B cell (primary cell): Measurements from ENCODE around the gene RAD51B. TPM values are rescaled to one million over a fixed set of nuclear protein-coding genes. Genes with fewer than 3 reads are reported as not detected.

Experiments used
- ATAC-seq: fragments of 200-7000 bp; cut with Tn5 transposase; one replicate; pipeline ENCODE4 v1.10.0; 2021; ENCODE audit warnings: low read depth, mild to moderate bottlenecking, moderate number of reproducible peaks, moderate library complexity
- CTCF ChIA-PET: fragments of 350-600 bp; sonication (Branson Sonifier 250); formaldehyde crosslinking; loops from one replicate; lab custom pipeline; 2021; ENCODE audit warnings: antibody characterized with exemption, inconsistent platforms; lab: Charles Lee
- POLR2A ChIA-PET: fragments of 350-600 bp; sonication (Branson Sonifier 250); formaldehyde crosslinking; loops from one replicate; lab custom pipeline; 2021; ENCODE audit warnings: antibody characterized with exemption; lab: Charles Lee
- DNase-seq: peaks from one replicate; pipeline ENCODE4 v3.0.0; 2013
- H2AFZ ChIP-seq: 2 replicates; pipeline ENCODE4 v1.6.1; 2012; ENCODE audit warnings: mild to moderate bottlenecking, low read depth, low read length; ENCODE audit not compliant: insufficient read depth, poor library complexity, severe bottlenecking
- H3K27ac ChIP-seq, 2 donors: 1 replicate in 1 of 2; 2 replicates in 1 of 2; pipeline ENCODE4 v1.5.1; 2012 to 2013; ENCODE audit warnings: low read length in 2 of 2, mild to moderate bottlenecking in 2 of 2, moderate library complexity in 1 of 2
- H3K27me3 ChIP-seq, 4 experiments: fragments of 200-600 bp in 1 of 4; sonication (generic) in 1 of 4; replicated peaks in 1 of 4; 1 replicate in 2 of 4; 2 replicates in 2 of 4; pipeline versions ENCODE4 v1.6.1 to v1.7.0; 2013 to 2016; ENCODE audit warnings: low read length in 3 of 4, mild to moderate bottlenecking in 2 of 4, mixed read lengths in 1 of 4, moderate library complexity in 1 of 4; ENCODE audit not compliant: insufficient read depth in 4 of 4, control insufficient read depth in 3 of 4; ENCODE audit errors: control extremely low read depth in 1 of 4
- H3K36me3 ChIP-seq, 2 experiments: replicated peaks in 1 of 2; 1 replicate in 1 of 2; 2 replicates in 1 of 2; pipeline versions ENCODE4 v1.6.1 to v1.7.1; 2013; ENCODE audit warnings: low read length in 1 of 2; ENCODE audit not compliant: insufficient read depth in 2 of 2, control insufficient read depth in 1 of 2; ENCODE audit errors: control extremely low read depth in 1 of 2, extremely low read depth in 1 of 2
- H3K4me1 ChIP-seq, 2 donors: fragments of 200-600 bp in 1 of 2; sonication (generic) in 1 of 2; 1 replicate in 1 of 2; 2 replicates in 1 of 2; pipeline versions ENCODE4 v1.5.1 to v1.6.1; 2013 to 2017; ENCODE audit warnings: low read length in 2 of 2; ENCODE audit not compliant: control insufficient read depth in 2 of 2, insufficient read depth in 2 of 2
- H3K4me2 ChIP-seq: replicated peaks from 2 replicates; pipeline ENCODE3; 2012; ENCODE audit warnings: mild to moderate bottlenecking, low read depth, low read length; ENCODE audit not compliant: poor library complexity, severe bottlenecking
- H3K4me3 ChIP-seq, 5 experiments: fragments of 200-600 bp in 1 of 5; sonication (generic) in 1 of 5; 1 replicate in 3 of 5; 2 replicates in 2 of 5; pipeline versions ENCODE4 v1.5.1 to v1.7.0; 2011 to 2016; ENCODE audit warnings: low read length in 4 of 5, mild to moderate bottlenecking in 4 of 5, low read depth in 2 of 5, control low read depth in 1 of 5, moderate library complexity in 1 of 5; ENCODE audit not compliant: insufficient read depth in 1 of 5; ENCODE audit errors: control extremely low read depth in 1 of 5, extremely low read depth in 1 of 5
- H3K79me2 ChIP-seq: fragments of 200-600 bp; sonication (generic); one replicate; pipeline ENCODE4 v1.6.0; 2016; ENCODE audit warnings: low read length; ENCODE audit not compliant: control insufficient read depth, insufficient read depth
- H3K9ac ChIP-seq: fragments of 200-600 bp; sonication (generic); 2 replicates; pipeline ENCODE4 v1.6.1; 2017; ENCODE audit warnings: mild to moderate bottlenecking, low read length, moderate library complexity
- H3K9me3 ChIP-seq, 3 donors: one replicate each; pipeline versions ENCODE4 v1.6.1 to v1.7.1; 2013; ENCODE audit warnings: low read length in 2 of 3; ENCODE audit not compliant: control insufficient read depth in 2 of 3, insufficient read depth in 1 of 3; ENCODE audit errors: control extremely low read depth in 1 of 3
- H4K20me1 ChIP-seq: 2 replicates; pipeline ENCODE4 v1.6.0; 2012; ENCODE audit warnings: mild to moderate bottlenecking, low read length; ENCODE audit not compliant: insufficient read depth, control insufficient read depth, poor library complexity, severe bottlenecking
- H3K27ac Mint-ChIP-seq: one replicate; pipeline ENCODE4 v1.8.0; 2021; ENCODE audit warnings: mixed read lengths
- H3K27me3 Mint-ChIP-seq: one replicate; pipeline ENCODE4 v1.8.0; 2021; ENCODE audit warnings: mixed read lengths
- H3K4me1 Mint-ChIP-seq: one replicate; pipeline ENCODE4 v1.8.0; 2021; ENCODE audit warnings: mixed read lengths
- H3K4me3 Mint-ChIP-seq: one replicate; pipeline ENCODE4 v1.8.0; 2021; ENCODE audit warnings: mixed read lengths
- H3K9me3 Mint-ChIP-seq: one replicate; pipeline ENCODE4 v1.8.0; 2022; ENCODE audit warnings: mixed read lengths; ENCODE audit not compliant: insufficient read depth
- CTCF ChIP-seq: fragments of 200-600 bp; IDR thresholded peaks from one replicate; pipeline ENCODE4 v1.8.0; 2022; ENCODE audit warnings: antibody characterized with exemption, mild to moderate bottlenecking
- EZH2 ChIP-seq: IDR thresholded peaks from 2 replicates; pipeline ENCODE4 v1.6.1; 2012; ENCODE audit warnings: borderline replicate concordance, low read depth, mild to moderate bottlenecking, moderate library complexity, low read length; ENCODE audit not compliant: insufficient read depth, poor library complexity, severe bottlenecking
- WGBS: methylation state at CpG from one replicate; pipeline ENCODE4 v1.1.5; 2013; ENCODE audit warnings: missing lambda C conversion rate; ENCODE audit not compliant: insufficient coverage; 5-methylcytosine and 5-hydroxymethylcytosine counted together
- intact Hi-C: fragments of 100-400 bp; cut with micrococcal nuclease; formaldehyde crosslinking; loops from one replicate; pipeline ENCODE4 v1.10.0; 2022
- polyA plus RNA-seq: library from polyadenylated mRNA; depleted of rRNA; stranded (reverse); fragments of >200 nt; gene quantifications from 2 replicates; pipeline ENCODE4 v1.2.3, GENCODE V29; 2012
- total RNA-seq, 2 donors: library from RNA; stranded (reverse); fragments of 120-200 nt in 1 of 2; gene quantifications; 1 replicate in 1 of 2; 2 replicates in 1 of 2; pipeline versions ENCODE4 v1.2.3 to v1.2.4, GENCODE V29; 2013 to 2022

Gene RAD51B
- total and polyA plus RNA-seq, 2 donors (not counting 1 experiment from before 2014, with no cell fraction given), result 6.5 to 60.6 TPM

- POLR2A ChIA-PET, result no interaction called here
Measured at GRCh38 chr14:68034896-68035295, 215.3 kb downstream of the RAD51B start.

GRCh38 chr14:68036202-68036601 is 216.6 kb downstream of the RAD51B start:
- no peak for ATAC-seq
- no peak overlapping the region for H3K27ac Mint-ChIP-seq
- H3K4me1 ChIP-seq, result no peaks in the 10 kb centered on the region
- no peaks in the 10 kb centered on the region for H3K36me3 ChIP-seq
- CTCF ChIA-PET, result no interaction called here
- peaks cover 4% of the 10 kb centered on the region for H3K4me1 Mint-ChIP-seq
- no peaks in the 10 kb centered on the region for H3K27me3 ChIP-seq
- no peaks in the 10 kb centered on the region for H3K79me2 ChIP-seq
- H3K9me3 Mint-ChIP-seq, result peaks cover under 1% of the 10 kb centered on the region
- H3K27me3 Mint-ChIP-seq, result no peaks in the 10 kb centered on the region
- H3K9ac ChIP-seq, result no peak overlapping the region
- no peak overlapping the region for H2AFZ ChIP-seq
- TF ChIP-seq EZH2, result no peak
- no peak for TF ChIP-seq CTCF
- H4K20me1 ChIP-seq, result no peaks in the 10 kb centered on the region
- H3K4me3 ChIP-seq, result no peak overlapping the region
- no peaks in the 10 kb centered on the region for H3K9me3 ChIP-seq
- H3K4me2 ChIP-seq, result no peak overlapping the region
- no peak overlapping the region for H3K4me3 Mint-ChIP-seq
- POLR2A ChIA-PET, result no interaction called here
- WGBS, result 100% methylated on average over 3 of the region's 6 CpGs
- DNase-seq, result no peak
- intact Hi-C loops, result no loop called here
- no peak overlapping the region for H3K27ac ChIP-seq

More at GRCh38 chr14:68034896-68035295, 215.3 kb downstream of the RAD51B start:
- Mint-ChIP-seq H3K27me3 (no peaks in the 10 kb centered on the region), H3K27ac (no peak overlapping the region), H3K4me1 (peaks cover 4% of the 10 kb centered on the region), H3K9me3 (peaks cover 5% of the 10 kb centered on the region), H3K4me3 (no peak overlapping the region)
- no peak for DNase-seq
- no peak for TF ChIP-seq EZH2
- no peak for TF ChIP-seq CTCF
- no peak overlapping the region for H3K27ac ChIP-seq
- H3K4me3 ChIP-seq, result no peak overlapping the region
- ATAC-seq, result no peak
- peaks cover 0 to 4% (median 0%) of the 10 kb centered on the region in 3 donors for H3K9me3 ChIP-seq
- H3K79me2 ChIP-seq, result no peaks in the 10 kb centered on the region
- no peak overlapping the region for H3K4me2 ChIP-seq
- no peaks in the 10 kb centered on the region for H3K27me3 ChIP-seq
- no peak overlapping the region for H3K9ac ChIP-seq
- H2AFZ ChIP-seq, result no peak overlapping the region
- H4K20me1 ChIP-seq, result no peaks in the 10 kb centered on the region
- no peaks in the 10 kb centered on the region for H3K36me3 ChIP-seq
- H3K4me1 ChIP-seq, result no peaks in the 10 kb centered on the region
- CTCF ChIA-PET, result no interaction called here
- WGBS, result no CpG with 5 or more reads among the region's 2 CpGs
- intact Hi-C loops, result no loop called here
